A549 treated with DMSO at 1 μM for 4 hours (cell line): Measurements from ENCODE around the gene STX17. TPM values are rescaled to one million over a fixed set of nuclear protein-coding genes. Genes with fewer than 3 reads are reported as not detected.

ENCODE experiments used
- total RNA-seq: library from RNA; stranded (reverse); fragments of 200-300 nt; extraction: Qiagen RNA extraction; gene quantifications from 5 replicates; pipeline ENCODE4 v1.2.3, GENCODE V29; 2022; ENCODE audit warnings: low read depth

STX17 gene
- 8.3 to 11.0 TPM (median 10.6 TPM) in 5 replicates for total RNA-seq

GRCh38 chr9:99906403-99907207 lies at the start of gene STX17:
STX17 (plus strand) TSS chr9:99906654; CDS start chr9:99915240, 8,586 bp downstream.

Other genes with a start within 250 kb of the STX17 start
- 2.3 to 3.6 TPM (median 3.2 TPM) in 5 replicates for gene NR4A3, start 84.8 kb upstream of the STX17 start, total RNA-seq
- 14.2 to 16.1 TPM (median 15.5 TPM) in 5 replicates for gene ERP44, start 192.3 kb downstream of the STX17 start, total RNA-seq
- gene INVS, start 192.6 kb downstream of the STX17 start, total RNA-seq = 8.9 to 12.4 TPM (median 11.0 TPM) in 5 replicates